Upper lobe of left lung (tissue), 4 donors: ENCODE measurements around the gene ZNF135.

ENCODE experiments used
- CTCF ChIP-seq, 6 experiments: fragments of 450-650 bp in 4 of 6; fragments of 200-600 bp in 2 of 6; sonication (generic) in 2 of 6; IDR thresholded peaks; one replicate each; pipeline ENCODE4 v1.5.1; 2016 to 2019; ENCODE audit warnings: antibody characterized with exemption in 6 of 6
- POLR2A ChIP-seq, 4 donors: fragments of 450-650 bp; IDR thresholded peaks; one replicate each; pipeline ENCODE4 v1.5.1; 2016 to 2017; ENCODE audit warnings: antibody characterized with exemption in 4 of 4, mild to moderate bottlenecking in 2 of 4
- POLR2AphosphoS5 ChIP-seq, 2 donors: sonication (generic); formaldehyde crosslinking; IDR thresholded peaks; one replicate each; pipeline ENCODE4 v1.5.1; 2017; ENCODE audit warnings: antibody characterized with exemption in 2 of 2

GRCh38 chr19:58089846-58090245 lies 30.8 kb downstream of the ZNF135 start:
- TF ChIP-seq CTCF (IDR thresholded peaks at IDR 0.05), result no peak
- TF ChIP-seq POLR2AphosphoS5 (IDR thresholded peaks at IDR 0.05), result no peak
- no peak for TF ChIP-seq POLR2A (IDR thresholded peaks at IDR 0.05)
